ENCODE data around the gene OLR1. TPM values are rescaled to one million over a fixed set of nuclear protein-coding genes. Genes with fewer than 3 reads are reported as not detected.

The OLR1 gene
- total and polyA plus RNA-seq, 2 of the 4 experiments (the other 2 are of a cell fraction) = 3.2 to 4.1 TPM

DNA sequence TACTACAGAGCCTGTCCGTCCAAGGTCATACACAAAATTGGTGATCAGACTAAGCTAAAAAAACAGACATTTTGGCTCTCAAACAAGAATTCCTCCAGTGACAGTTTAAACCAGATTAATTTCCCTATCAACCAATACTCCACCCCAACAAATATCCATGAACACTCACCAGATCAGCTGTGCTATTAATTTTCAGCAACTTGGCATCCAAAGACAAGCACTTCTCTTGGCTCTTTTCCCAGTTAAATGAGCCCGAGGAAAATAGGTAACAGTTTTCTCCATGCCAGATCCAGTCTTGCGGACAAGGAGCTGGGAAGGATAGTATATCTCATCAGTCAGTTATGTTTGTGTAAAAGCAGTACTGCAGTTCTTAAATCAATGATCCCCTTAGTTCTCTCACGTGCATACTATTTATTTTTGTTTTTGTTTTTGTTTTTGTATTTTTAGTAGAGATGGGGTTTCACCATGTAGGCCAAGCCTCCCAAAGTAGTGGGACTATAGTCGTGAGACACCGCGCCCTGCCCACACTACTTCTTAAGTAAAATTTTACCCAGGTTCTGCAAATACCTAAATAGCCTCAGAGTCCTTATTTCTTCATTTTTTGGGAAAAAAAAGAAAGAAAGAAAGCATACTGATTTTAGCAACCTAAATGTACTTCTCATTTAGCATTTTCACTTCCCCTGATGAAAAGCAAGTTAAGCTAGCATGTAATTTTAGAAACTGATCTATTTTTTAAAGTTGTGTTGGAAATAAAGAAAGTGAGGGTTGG lies 11.1 kb downstream of the OLR1 start:
- H2AK9ac ChIP-seq (replicated peaks; ENCODE audit: low read depth, low read length, poor library complexity) = no peak overlapping the region
- no TSS peak for BruUV-seq (replicated peaks)
- H2BK5ac ChIP-seq (ENCODE audit: low read depth, low read length, poor library complexity, severe bottlenecking) = no peak overlapping the region
- H2BK15ac ChIP-seq (ENCODE audit: low read depth, low read length) = no peak overlapping the region; the same call in 2 of the 3 replicates
- H3K4me3 ChIP-seq (ENCODE audit: insufficient read depth, low read depth, low read length) = no peak overlapping the region
- dilution Hi-C loops (cut with HindIII; ENCODE audit: low sequenced_read_pairs, unreplicated experiment) = no loop called here
- intact Hi-C loops (cut with micrococcal nuclease) = no loop called here
- H3K23ac ChIP-seq (ENCODE audit: low read depth, low read length) = peak overlapping the region; percentile 8; the same call in 1 of the 2 replicates
- peak overlapping the region; percentile 60; the same call in 1 of the 2 replicates for H3K4ac ChIP-seq (ENCODE audit: low read depth, low read length)
- ChIA-PET POLR2A (ENCODE audit: unreplicated experiment) (interaction anchor here (0.6 kb wide), 1 partner anchor 28 kb away, joined by 6 read pairs; no protein-coding TSS in a partner anchor), CTCF (interaction anchor here (0.7 kb wide), 1 partner anchor 469 kb away, joined by 4 read pairs; no protein-coding TSS in a partner anchor)
- H3K4me1 ChIP-seq (ENCODE audit: control insufficient read depth, insufficient read depth, low read length) = no peaks in the 10 kb centered on the region
- in situ Hi-C loops (cut with MboI; ENCODE audit: low sequenced_read_pairs) = no loop called here
- no peak overlapping the region for H3K56ac ChIP-seq (ENCODE audit: extremely low read depth, insufficient read depth, low read length)
- no peak overlapping the region for H4K5ac ChIP-seq (ENCODE audit: low read depth, low read length)
- no peak overlapping the region for H2AFZ ChIP-seq (replicated peaks; ENCODE audit: low read length, poor library complexity)
- H2AK5ac ChIP-seq (ENCODE audit: low read depth, low read length) = 0 out of 2 replicates have a peak overlapping the region, but pooled peaks have one; percentile 30
- no peaks in the 10 kb centered on the region for H3K9me3 ChIP-seq (ENCODE audit: control insufficient read depth, insufficient read depth, low read length)
- ATAC-seq (ENCODE audit: low read depth) (no peak), DNase-seq (no peak)
- no peak overlapping the region for H4K8ac ChIP-seq (ENCODE audit: low read depth in 2 of 2, low read length in 2 of 2)
- H4K91ac ChIP-seq (ENCODE audit: insufficient read depth, low read depth, low read length) = no peak overlapping the region
- 40% methylated on average over 1 of the region's 7 CpGs; no CpG with 5 or more reads in 1 of the 2 experiments for WGBS, 2 experiments (ENCODE audit: extremely low coverage in 2 of 2, insufficient read length in 1 of 2)
- no peaks in the 10 kb centered on the region for H4K20me1 ChIP-seq (ENCODE audit: insufficient read depth, low read length)
- no peaks in the 10 kb centered on the region for H3K27me3 ChIP-seq (ENCODE audit: control insufficient read depth, insufficient read depth, low read length)
- H3K14ac ChIP-seq (replicated peaks; ENCODE audit: low read depth, low read length) = no peak overlapping the region
- H3K79me1 ChIP-seq (ENCODE audit: low read depth in 1 of 2, low read length in 2 of 2) = no peaks in the 10 kb centered on the region
- no peak overlapping the region for H3K27ac ChIP-seq (ENCODE audit: insufficient read depth, low read length)
- H3K18ac ChIP-seq (ENCODE audit: low read depth, low read length) = 0 out of 2 replicates have a peak overlapping the region, but pooled peaks have one; percentile 53
- H3K9me1 ChIP-seq (ENCODE audit: insufficient read depth, low read length) = no peaks in the 10 kb centered on the region
- no peak overlapping the region for H3K9ac ChIP-seq (ENCODE audit: low read depth, low read length)
- H2BK120ac ChIP-seq (ENCODE audit: low read depth, low read length) = no peak overlapping the region
- H3K4me2 ChIP-seq (ENCODE audit: low read depth, low read length) = no peak overlapping the region
- no peaks in the 10 kb centered on the region for H3K36me3 ChIP-seq (ENCODE audit: control insufficient read depth, insufficient read depth, low read length)
- TF ChIP-seq CTCF (conservative IDR thresholded peaks at IDR 0.05; ENCODE audit: low read depth, low read length) (no peak), MXI1 (IDR thresholded peaks at IDR 0.05; ENCODE audit: borderline replicate concordance, low read depth, low read length) (no peak), CHD1 (IDR thresholded peaks at IDR 0.05; ENCODE audit: low read depth, low read length) (no peak), NFE2L2 (IDR thresholded peaks at IDR 0.05; ENCODE audit: low read depth, low read length) (no peak), FOS (IDR thresholded peaks at IDR 0.05; ENCODE audit: low read depth, low read length) (no peak), MAFK (IDR thresholded peaks at IDR 0.05; ENCODE audit: low read depth, low read length) (no peak), SMC3 (IDR thresholded peaks at IDR 0.05; ENCODE audit: low read depth, low read length) (no peak), CEBPB (IDR thresholded peaks at IDR 0.05; ENCODE audit: low read depth, low read length) (no peak), RFX5 (IDR thresholded peaks at IDR 0.05; ENCODE audit: low read depth, low read length) (no peak), POLR2A (IDR thresholded peaks at IDR 0.05; ENCODE audit: low read depth, low read length) (no peak)
- H2BK20ac ChIP-seq (ENCODE audit: low read depth, low read length) = peak overlapping the region; percentile 53; the same call in 1 of the 2 replicates

All from IMR-90 (cell line).